Calu3 (cell line): Measurements from ENCODE around the gene GLT1D1. TPM values are rescaled to one million over a fixed set of nuclear protein-coding genes. Genes with fewer than 3 reads are reported as not detected.

Experiments used
- BruUV-seq: library from RNA; stranded (reverse); fragments of 400-500 nt; replicated peaks from 2 replicates; lab custom pipeline; 2021; lab: Mats Ljungman, UMichigan
- CTCF ChIA-PET: fragments of 300-600 bp; sonication (Branson Sonifier 250); formaldehyde crosslinking; loops from one replicate; lab custom pipeline; 2022; ENCODE audit warnings: antibody characterized with exemption; lab: Charles Lee
- DNase-seq: peaks from one replicate; pipeline ENCODE4 v3.0.0; 2022
- H3K27ac Mint-ChIP-seq: one replicate; pipeline ENCODE4 v1.8.0; 2022; ENCODE audit warnings: mixed read lengths; ENCODE audit not compliant: unreplicated experiment
- H3K27me3 Mint-ChIP-seq: one replicate; pipeline ENCODE4 v1.8.0; 2022; ENCODE audit warnings: mixed read lengths; ENCODE audit not compliant: unreplicated experiment
- H3K36me3 Mint-ChIP-seq: one replicate; pipeline ENCODE4 v1.8.0; 2022; ENCODE audit warnings: mild to moderate bottlenecking, moderate library complexity, mixed read lengths; ENCODE audit not compliant: insufficient read depth, unreplicated experiment
- H3K4me1 Mint-ChIP-seq: one replicate; pipeline ENCODE4 v1.8.0; 2022; ENCODE audit warnings: mild to moderate bottlenecking, low read depth, mixed read lengths; ENCODE audit not compliant: unreplicated experiment
- H3K4me3 Mint-ChIP-seq: one replicate; pipeline ENCODE4 v1.8.0; 2022; ENCODE audit warnings: mild to moderate bottlenecking, low read depth, moderate library complexity, mixed read lengths; ENCODE audit not compliant: unreplicated experiment
- H3K9me3 Mint-ChIP-seq: one replicate; pipeline ENCODE4 v1.8.0; 2022; ENCODE audit warnings: low read depth, mixed read lengths; ENCODE audit not compliant: unreplicated experiment
- CTCF ChIP-seq: fragments of 200-600 bp; IDR thresholded peaks from one replicate; pipeline ENCODE4 v1.8.0; 2022; ENCODE audit warnings: antibody characterized with exemption; ENCODE audit not compliant: unreplicated experiment
- intact Hi-C: fragments of 100-400 bp; cut with micrococcal nuclease; formaldehyde crosslinking; loops from one replicate; pipeline ENCODE4 v1.10.0; 2022; ENCODE audit not compliant: unreplicated experiment
- total RNA-seq: library from RNA; stranded (reverse); gene quantifications from 2 replicates; pipeline ENCODE4 v1.2.3, GENCODE V29; 2022

Gene GLT1D1
- total RNA-seq, 1 experiment from 2014 or later, result not detected

GRCh38 chr12:128861226-128862016 lies 8.1 kb downstream of the GLT1D1 start:
- BruUV-seq, result no TSS peak
- no peaks in the 10 kb centered on the region for H3K27me3 Mint-ChIP-seq
- peaks cover 8% of the 10 kb centered on the region for H3K36me3 Mint-ChIP-seq
- no peak overlapping the region for H3K27ac Mint-ChIP-seq
- no peak for TF ChIP-seq CTCF
- H3K4me1 Mint-ChIP-seq, result no peaks in the 10 kb centered on the region
- CTCF ChIA-PET, result no interaction called here
- no peak overlapping the region for H3K4me3 Mint-ChIP-seq
- DNase-seq, result no peak
- intact Hi-C loops, result no loop called here
- peaks cover 23% of the 10 kb centered on the region for H3K9me3 Mint-ChIP-seq

DNA sequence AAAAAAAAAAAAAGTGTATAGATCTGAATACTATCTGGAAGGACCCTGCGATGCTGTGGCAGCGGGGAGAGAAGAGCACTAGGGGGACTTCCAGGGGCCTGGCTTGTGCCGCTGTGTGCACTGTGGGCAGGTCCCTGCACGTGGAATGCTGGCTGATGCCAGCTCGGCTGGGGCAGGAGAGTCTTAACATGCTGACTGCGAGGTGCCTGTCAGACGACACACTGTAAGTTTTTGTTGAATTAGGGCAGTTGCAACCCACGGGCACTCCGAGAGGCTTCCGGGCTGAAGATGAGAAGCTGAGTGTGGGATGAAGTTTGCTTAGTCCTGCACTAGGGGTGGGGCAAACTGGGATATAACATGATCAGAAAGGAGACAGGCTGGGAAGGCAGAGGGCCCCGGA lies 10.7 kb downstream of the GLT1D1 start:
- H3K36me3 Mint-ChIP-seq, result peaks cover 8% of the 10 kb centered on the region
- H3K4me3 Mint-ChIP-seq, result no peak overlapping the region
- DNase-seq, result no peak
- no peak overlapping the region for H3K27ac Mint-ChIP-seq
- TF ChIP-seq CTCF, result no peak
- no peaks in the 10 kb centered on the region for H3K4me1 Mint-ChIP-seq
- BruUV-seq, result no TSS peak
- no peaks in the 10 kb centered on the region for H3K27me3 Mint-ChIP-seq
- CTCF ChIA-PET, result no interaction called here
- H3K9me3 Mint-ChIP-seq, result peaks cover 29% of the 10 kb centered on the region
- intact Hi-C loops, result no loop called here

DNA sequence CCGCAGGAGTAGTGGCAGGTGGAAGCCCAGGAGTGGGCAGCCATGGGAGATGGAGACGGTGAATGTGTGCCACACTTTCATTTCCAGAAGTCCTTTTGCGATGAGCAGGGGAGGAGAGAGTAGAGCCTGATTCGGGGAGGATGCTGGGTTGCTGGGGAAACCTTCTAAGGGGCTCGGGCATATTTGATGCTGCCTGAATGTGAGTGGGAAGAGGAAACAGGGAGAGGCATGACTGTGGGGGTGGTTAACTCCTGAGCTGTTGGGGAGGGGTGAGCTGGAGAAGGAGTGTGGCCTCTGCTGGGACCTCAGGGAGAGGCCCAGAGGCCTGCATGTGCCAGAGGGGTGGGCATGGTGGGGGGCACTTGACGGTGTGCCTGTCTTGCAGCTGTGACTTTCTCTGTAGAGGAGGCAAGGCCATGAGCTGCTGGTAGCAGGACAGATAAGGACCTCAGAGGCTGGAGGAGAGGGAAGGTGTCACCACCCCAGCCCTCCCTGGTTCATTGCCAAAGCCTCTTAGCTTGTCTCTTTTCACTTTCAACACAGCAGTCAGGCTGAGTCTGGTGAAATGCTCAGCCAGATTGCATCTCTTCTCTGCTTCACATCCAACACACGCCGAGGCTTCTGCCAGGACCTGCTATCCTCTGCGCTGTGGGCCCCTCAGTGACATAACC lies 11.4 kb downstream of the GLT1D1 start:
- intact Hi-C loops, result no loop called here
- Mint-ChIP-seq H3K36me3 (peaks cover 8% of the 10 kb centered on the region), H3K27me3 (no peaks in the 10 kb centered on the region), H3K4me3 (no peak overlapping the region), H3K9me3 (peaks cover 27% of the 10 kb centered on the region), H3K4me1 (no peaks in the 10 kb centered on the region), H3K27ac (no peak overlapping the region)
- no peak for TF ChIP-seq CTCF
- no peak for DNase-seq
- CTCF ChIA-PET, result no interaction called here
- BruUV-seq, result no TSS peak

GRCh38 chr12:128867466-128867865 lies 14.2 kb downstream of the GLT1D1 start:
- CTCF ChIA-PET, result no interaction called here
- intact Hi-C loops, result no loop called here
- H3K4me1 Mint-ChIP-seq, result no peaks in the 10 kb centered on the region
- no peak overlapping the region for H3K27ac Mint-ChIP-seq
- no peaks in the 10 kb centered on the region for H3K27me3 Mint-ChIP-seq
- peaks cover 3% of the 10 kb centered on the region for H3K36me3 Mint-ChIP-seq
- no peak for TF ChIP-seq CTCF
- H3K4me3 Mint-ChIP-seq, result no peak overlapping the region
- no peak for DNase-seq
- BruUV-seq, result no TSS peak
- H3K9me3 Mint-ChIP-seq, result peaks cover 24% of the 10 kb centered on the region
